Activated CD8-positive, alpha-beta T cell treated with anti-CD3 and anti-CD28 coated beads, Interleukin-2, amount 10 ng/mL, durations not matched to agents 7 days and 5 days (primary cell): ENCODE data around the gene DNAAF1. TPM values are rescaled to one million over a fixed set of nuclear protein-coding genes. Genes with fewer than 3 reads are reported as not detected.
"Not testable (repeated sequence)": the region's sequence is repeated elsewhere in the genome, so short reads cannot be mapped to it uniquely, and the experiment has no call there.

ENCODE experiments used
- ATAC-seq: fragments of 150-1000 bp; cut with Tn5 transposase; one replicate; pipeline ENCODE4 v1.10.0; 2021; ENCODE audit warnings: moderate library complexity
- CTCF ChIA-PET: fragments of 350-600 bp; sonication (Branson Sonifier 250); formaldehyde crosslinking; loops from one replicate; lab custom pipeline; 2021; ENCODE audit warnings: antibody characterized with exemption; lab: Charles Lee
- POLR2A ChIA-PET: fragments of 350-600 bp; sonication (Branson Sonifier 250); formaldehyde crosslinking; loops from one replicate; lab custom pipeline; 2021; ENCODE audit warnings: antibody characterized with exemption; lab: Charles Lee
- DNase-seq: peaks from one replicate; pipeline ENCODE4 v3.0.0-alpha.2; 2020
- H3K27ac Mint-ChIP-seq: one replicate; pipeline ENCODE4 v1.8.0; 2021; ENCODE audit warnings: mild to moderate bottlenecking, mixed read lengths
- H3K27me3 Mint-ChIP-seq: one replicate; pipeline ENCODE4 v1.8.0; 2021; ENCODE audit warnings: low read depth, mixed read lengths
- H3K36me3 Mint-ChIP-seq: one replicate; pipeline ENCODE4 v1.8.0; 2021; ENCODE audit warnings: low read depth, mixed read lengths
- H3K4me1 Mint-ChIP-seq: one replicate; pipeline ENCODE4 v1.8.0; 2021; ENCODE audit warnings: low read depth, mixed read lengths
- H3K4me3 Mint-ChIP-seq: one replicate; pipeline ENCODE4 v1.8.0; 2021; ENCODE audit warnings: mild to moderate bottlenecking, mixed read lengths
- H3K9me3 Mint-ChIP-seq: one replicate; pipeline ENCODE4 v1.8.0; 2022; ENCODE audit warnings: mixed read lengths; ENCODE audit not compliant: insufficient read depth
- total RNA-seq, 2 experiments: library from RNA; stranded (reverse); gene quantifications; one replicate each; pipeline ENCODE4 v1.2.3, GENCODE V29; 2021

DNAAF1 gene
- total RNA-seq, 2 experiments from 2014 or later: not detected

GRCh38 chr16:84110527-84110926 lies 34.6 kb upstream of the DNAAF1 start:
- peaks cover 8% of the 10 kb centered on the region for H3K4me1 Mint-ChIP-seq

GRCh38 chr16:84111525-84111924 lies 33.6 kb upstream of the DNAAF1 start:
- Mint-ChIP-seq H3K4me1 (peaks cover 10% of the 10 kb centered on the region), H3K9me3 (no peaks in the 10 kb centered on the region), H3K36me3 (peaks cover 17% of the 10 kb centered on the region), H3K27me3 (no peaks in the 10 kb centered on the region), H3K27ac (no peak overlapping the region), H3K4me3 (no peak overlapping the region)
- ATAC-seq (no peak), DNase-seq (peak; percentile 4)
- CTCF ChIA-PET: interaction anchor here (1.5 to 2.2 kb wide), 3 partner anchors 11 to 76 kb away, joined by 3 to 6 read pairs (median 5); no protein-coding TSS in a partner anchor
- POLR2A ChIA-PET: interaction anchor here (1.2 kb wide), 1 partner anchor 28 kb away, joined by 3 read pairs; no protein-coding TSS in a partner anchor

More at GRCh38 chr16:84110527-84110926, 34.6 kb upstream of the DNAAF1 start:
- POLR2A ChIA-PET: no interaction called here
- Mint-ChIP-seq H3K9me3 (no peaks in the 10 kb centered on the region), H3K4me3 (no peak overlapping the region), H3K36me3 (peaks cover 15% of the 10 kb centered on the region), H3K27me3 (no peaks in the 10 kb centered on the region), H3K27ac (no peak overlapping the region)
- ATAC-seq (no peak), DNase-seq (no peak)
- CTCF ChIA-PET: interaction anchor here (1.5 kb wide), 1 partner anchor 77 kb away, joined by 3 read pairs; no protein-coding TSS in a partner anchor

- peaks cover 15% of the 10 kb centered on the region for H3K36me3 Mint-ChIP-seq
- not testable (repeated sequence) for H3K27ac Mint-ChIP-seq, ATAC-seq, H3K9me3 Mint-ChIP-seq, H3K27me3 Mint-ChIP-seq, H3K4me1 Mint-ChIP-seq, H3K4me3 Mint-ChIP-seq
- ChIA-PET CTCF (interaction anchor here (1.5 to 2.2 kb wide), 3 partner anchors 11 to 75 kb away, joined by 3 to 6 read pairs (median 5); no protein-coding TSS in a partner anchor), POLR2A (interaction anchor here (1.2 kb wide), 1 partner anchor 29 kb away, joined by 3 read pairs; no protein-coding TSS in a partner anchor)
- DNase-seq: peak; percentile 19
Observed at GRCh38 chr16:84111949-84112348, 33.2 kb upstream of the DNAAF1 start.

- Mint-ChIP-seq H3K4me1 (peaks cover 22% of the 10 kb centered on the region), H3K4me3 (peak overlapping the region; percentile 93), H3K27me3 (no peaks in the 10 kb centered on the region), H3K27ac (peak overlapping the region; percentile 93), H3K9me3 (no peaks in the 10 kb centered on the region), H3K36me3 (peaks cover 3% of the 10 kb centered on the region)
- ChIA-PET CTCF (interaction anchor here (0.6 to 5.3 kb wide), 23 partner anchors 11 to 162 kb away, joined by 3 to 77 read pairs (median 4); partner anchors contain the start of genes DNAAF1, HSDL1 and TAF1C), POLR2A (interaction anchor here (0.7 to 2.4 kb wide), 12 partner anchors 9 to 404 kb away, joined by 3 to 16 read pairs (median 8); partner anchors contain the start of genes DNAAF1, HSDL1 and TAF1C)
- ATAC-seq (peak; percentile 64), DNase-seq (peak; percentile 73)
Observed at GRCh38 chr16:84115919-84116719, 29.0 kb upstream of the DNAAF1 start.

- DNase-seq: peak; percentile 98
- Mint-ChIP-seq H3K27me3 (no peaks in the 10 kb centered on the region), H3K27ac (peak within 1 kb of the TSS; percentile 95), H3K9me3 (no peaks in the 10 kb centered on the region), H3K4me3 (peak within 1 kb of the TSS; percentile 93), H3K4me1 (peaks cover 22% of the 10 kb centered on the region), H3K36me3 (peaks cover 4% of the 10 kb centered on the region)
- ChIA-PET CTCF (interaction anchor here (0.6 to 5.3 kb wide), 23 partner anchors 11 to 163 kb away, joined by 3 to 77 read pairs (median 4); partner anchors contain the start of genes DNAAF1, HSDL1 and TAF1C), POLR2A (interaction anchor here (1.0 to 2.4 kb wide), 14 partner anchors 10 to 403 kb away, joined by 3 to 16 read pairs (median 5); partner anchors contain the start of genes DNAAF1, HSDL1 and TAF1C)
- ATAC-seq: peak; percentile 95
Observed at GRCh38 chr16:84116720-84117493, 28.2 kb upstream of the DNAAF1 start, which contains the start of gene MBTPS1. MBTPS1 (minus strand) TSS chr16:84116942; CDS start chr16:84101783, 15,159 bp downstream.

- no peaks in the 10 kb centered on the region for H3K27me3 Mint-ChIP-seq
- no peaks in the 10 kb centered on the region for H3K9me3 Mint-ChIP-seq
- H3K4me3 Mint-ChIP-seq: peak overlapping the region; percentile 87
- ATAC-seq (peak; percentile 5), DNase-seq (peak; percentile 63)
- peaks cover 4% of the 10 kb centered on the region for H3K36me3 Mint-ChIP-seq
- CTCF ChIA-PET: interaction anchor here (1.0 to 5.3 kb wide), 17 partner anchors 12 to 164 kb away, joined by 3 to 77 read pairs (median 5); partner anchors contain the start of genes DNAAF1, HSDL1 and TAF1C
- H3K27ac Mint-ChIP-seq: peak overlapping the region; percentile 95
- POLR2A ChIA-PET: interaction anchor here (0.8 to 2.4 kb wide), 12 partner anchors 14 to 164 kb away, joined by 3 to 16 read pairs (median 8); partner anchors contain the start of genes DNAAF1, HSDL1 and TAF1C
- peaks cover 22% of the 10 kb centered on the region for H3K4me1 Mint-ChIP-seq
Observed at GRCh38 chr16:84117494-84117843, 27.6 kb upstream of the DNAAF1 start.

- Mint-ChIP-seq H3K4me1 (peaks cover 22% of the 10 kb centered on the region), H3K4me3 (peak overlapping the region; percentile 50), H3K27ac (peak overlapping the region; percentile 59)
- H3K27me3 Mint-ChIP-seq, H3K9me3 Mint-ChIP-seq, DNase-seq, ATAC-seq, H3K36me3 Mint-ChIP-seq: not testable (repeated sequence)
- CTCF ChIA-PET: interaction anchor here (1.2 to 5.3 kb wide), 3 partner anchors 27 to 69 kb away, joined by 3 to 77 read pairs (median 22); partner anchors contain the start of genes DNAAF1, HSDL1 and TAF1C
- POLR2A ChIA-PET: interaction anchor here (0.8 to 1.9 kb wide), 2 partner anchors 24 to 116 kb away, joined by 3 to 13 read pairs; no protein-coding TSS in a partner anchor
Observed at GRCh38 chr16:84118315-84118714, 26.8 kb upstream of the DNAAF1 start.

- Mint-ChIP-seq H3K36me3 (peaks cover 4% of the 10 kb centered on the region), H3K27me3 (no peaks in the 10 kb centered on the region), H3K4me3 (no peak overlapping the region), H3K4me1 (peaks cover 20% of the 10 kb centered on the region), H3K27ac (no peak overlapping the region), H3K9me3 (no peaks in the 10 kb centered on the region)
- DNase-seq: no peak
- ChIA-PET CTCF (interaction anchor here (1.2 to 5.3 kb wide), 2 partner anchors 26 to 32 kb away, joined by 3 to 77 read pairs; partner anchors contain the start of genes DNAAF1 and HSDL1), POLR2A (no interaction called here)
- no peak for ATAC-seq
Observed at GRCh38 chr16:84119368-84119767, 25.7 kb upstream of the DNAAF1 start.

GRCh38 chr16:84120023-84120422 lies 25.1 kb upstream of the DNAAF1 start:
- Mint-ChIP-seq H3K36me3 (peaks cover 4% of the 10 kb centered on the region), H3K4me3 (no peak overlapping the region), H3K27ac (no peak overlapping the region), H3K27me3 (no peaks in the 10 kb centered on the region), H3K4me1 (peaks cover 22% of the 10 kb centered on the region), H3K9me3 (no peaks in the 10 kb centered on the region)
- ChIA-PET CTCF (no interaction called here), POLR2A (no interaction called here)
- ATAC-seq (no peak), DNase-seq (no peak)

- no peak for ATAC-seq
Observed at GRCh38 chr16:84121007-84121406, 24.1 kb upstream of the DNAAF1 start.

More at GRCh38 chr16:84121007-84121406, 24.1 kb upstream of the DNAAF1 start:
- DNase-seq: no peak
- no peaks in the 10 kb centered on the region for H3K27me3 Mint-ChIP-seq
- peaks cover 4% of the 10 kb centered on the region for H3K36me3 Mint-ChIP-seq
- ChIA-PET POLR2A (no interaction called here), CTCF (no interaction called here)
- no peak overlapping the region for H3K4me3 Mint-ChIP-seq
- H3K27ac Mint-ChIP-seq: no peak overlapping the region
- peaks cover 15% of the 10 kb centered on the region for H3K4me1 Mint-ChIP-seq
- H3K9me3 Mint-ChIP-seq: no peaks in the 10 kb centered on the region
